SK-N-SH (cell line): ENCODE measurements around the gene NPDC1.

Source experiments
- EP300 ChIP-seq, 2 experiments: IDR thresholded peaks; 2 replicates each; pipeline versions ENCODE4 v1.4.0 to v1.6.1; 2012; ENCODE audit warnings: borderline replicate concordance in 1 of 2, low read depth in 1 of 2, low read length in 1 of 2
- POLR2AphosphoS5 ChIP-seq: IDR thresholded peaks from 2 replicates; pipeline ENCODE4 v1.6.1; 2012; ENCODE audit warnings: low read depth, low read length
- RFX5 ChIP-seq: IDR thresholded peaks from 2 replicates; pipeline ENCODE4 v1.6.1; 2012; ENCODE audit warnings: mild to moderate bottlenecking, improper control_type of control experiment, low read length
- TF ChIP-seq, protein P1 (sequence below): fragments of 200-600 bp; sonication (generic); IDR thresholded peaks from 2 replicates; pipeline ENCODE4 v1.6.1; 2017; ENCODE audit warnings: antibody characterized with exemption, mild to moderate bottlenecking, moderate library complexity
- TF ChIP-seq, protein P2 (sequence below): IDR thresholded peaks from 2 replicates; pipeline ENCODE4 v1.4.0; 2012; ENCODE audit warnings: low read depth

DNA sequence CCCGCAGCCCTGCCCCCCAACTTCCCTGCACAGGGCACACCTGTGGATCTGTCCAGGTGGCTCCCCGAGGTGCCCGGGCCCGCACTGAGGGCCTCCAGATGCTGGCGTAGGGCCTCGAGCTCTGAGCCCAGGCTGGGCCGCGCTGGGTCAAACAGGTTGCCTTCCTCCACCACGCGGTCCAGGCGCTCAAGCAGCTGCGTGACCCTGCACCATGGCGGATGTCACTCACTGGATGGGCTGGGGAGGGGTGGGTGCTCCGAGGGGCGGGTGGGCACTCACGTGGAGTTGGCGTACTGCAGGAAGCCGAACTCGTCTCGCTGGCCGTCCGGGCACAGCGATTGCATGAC lies 23.3 kb downstream of the NPDC1 start:
- TF ChIP-seq POLR2AphosphoS5, result no peak
- TF ChIP-seq, protein P1, sequence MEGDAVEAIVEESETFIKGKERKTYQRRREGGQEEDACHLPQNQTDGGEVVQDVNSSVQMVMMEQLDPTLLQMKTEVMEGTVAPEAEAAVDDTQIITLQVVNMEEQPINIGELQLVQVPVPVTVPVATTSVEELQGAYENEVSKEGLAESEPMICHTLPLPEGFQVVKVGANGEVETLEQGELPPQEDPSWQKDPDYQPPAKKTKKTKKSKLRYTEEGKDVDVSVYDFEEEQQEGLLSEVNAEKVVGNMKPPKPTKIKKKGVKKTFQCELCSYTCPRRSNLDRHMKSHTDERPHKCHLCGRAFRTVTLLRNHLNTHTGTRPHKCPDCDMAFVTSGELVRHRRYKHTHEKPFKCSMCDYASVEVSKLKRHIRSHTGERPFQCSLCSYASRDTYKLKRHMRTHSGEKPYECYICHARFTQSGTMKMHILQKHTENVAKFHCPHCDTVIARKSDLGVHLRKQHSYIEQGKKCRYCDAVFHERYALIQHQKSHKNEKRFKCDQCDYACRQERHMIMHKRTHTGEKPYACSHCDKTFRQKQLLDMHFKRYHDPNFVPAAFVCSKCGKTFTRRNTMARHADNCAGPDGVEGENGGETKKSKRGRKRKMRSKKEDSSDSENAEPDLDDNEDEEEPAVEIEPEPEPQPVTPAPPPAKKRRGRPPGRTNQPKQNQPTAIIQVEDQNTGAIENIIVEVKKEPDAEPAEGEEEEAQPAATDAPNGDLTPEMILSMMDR, result no peak
- no peak for TF ChIP-seq RFX5
- TF ChIP-seq EP300 (IDR thresholded peaks at IDR 0.05; ENCODE audit: borderline replicate concordance in 1 of 2, low read depth in 1 of 2, low read length in 1 of 2), result no peak
- TF ChIP-seq, protein P2, sequence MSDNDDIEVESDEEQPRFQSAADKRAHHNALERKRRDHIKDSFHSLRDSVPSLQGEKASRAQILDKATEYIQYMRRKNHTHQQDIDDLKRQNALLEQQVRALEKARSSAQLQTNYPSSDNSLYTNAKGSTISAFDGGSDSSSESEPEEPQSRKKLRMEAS, result no peak
